CD4-positive, alpha-beta T cell treated with Interleukin-4 for 1 hour (primary cell): ENCODE results near the gene ABHD10.

Source experiments
- DNase-seq, 2 donors: peaks; one replicate each; pipeline ENCODE4 v3.0.0-alpha.2; 2020 to 2022

The ABHD10 gene

DNA sequence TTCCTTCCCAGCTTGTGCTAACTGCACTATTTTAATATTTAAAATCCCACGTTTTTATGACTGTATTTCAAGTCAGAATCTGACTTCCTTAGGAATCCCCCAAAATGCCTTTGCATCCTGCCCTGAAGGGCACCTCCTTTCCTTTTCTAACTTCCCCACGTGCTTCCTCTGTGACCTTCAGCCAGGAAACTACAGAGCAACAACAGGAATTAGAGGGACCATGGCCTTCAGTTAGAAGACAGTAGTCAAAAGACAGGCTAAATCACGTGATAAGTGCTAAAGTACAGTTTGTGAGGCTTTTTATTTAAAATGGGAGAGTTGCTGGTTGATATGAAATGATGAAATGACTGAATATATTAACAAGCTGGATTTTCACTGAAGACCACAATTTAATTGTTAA is 11.8 kb upstream of the ABHD10 start:
- DNase-seq, result no peak

DNA sequence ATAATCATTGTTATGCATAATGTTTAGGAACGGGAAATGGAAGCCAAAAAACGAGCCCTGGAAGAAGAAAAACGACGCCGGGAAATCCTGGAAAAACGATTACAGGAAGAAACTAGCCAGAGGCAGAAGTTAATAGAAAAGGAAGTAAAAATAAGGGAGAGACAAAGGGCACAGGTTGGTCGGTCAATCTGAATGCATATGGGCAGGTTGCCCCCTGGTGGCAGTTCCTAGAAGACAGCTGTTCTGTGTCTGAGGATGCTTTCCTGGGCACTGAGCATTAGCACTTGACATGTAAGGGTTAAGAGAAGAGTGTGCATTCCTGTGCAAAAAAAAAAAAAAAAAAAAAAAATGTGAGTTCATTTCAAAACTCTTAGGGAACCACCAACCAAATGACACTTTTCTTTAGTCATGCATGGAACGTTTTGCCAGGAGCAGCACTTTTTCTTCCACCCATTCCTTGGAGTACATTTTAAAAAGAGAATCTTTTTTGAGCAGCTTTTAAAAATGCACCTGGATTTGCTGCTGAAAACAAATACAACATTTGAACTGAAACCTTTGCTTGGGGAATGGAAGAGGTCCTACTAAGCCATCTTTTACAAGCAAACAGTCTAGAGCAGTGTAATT is 11.1 kb upstream of the ABHD10 start:
- DNase-seq, result peak; percentile 78 to 82

DNA sequence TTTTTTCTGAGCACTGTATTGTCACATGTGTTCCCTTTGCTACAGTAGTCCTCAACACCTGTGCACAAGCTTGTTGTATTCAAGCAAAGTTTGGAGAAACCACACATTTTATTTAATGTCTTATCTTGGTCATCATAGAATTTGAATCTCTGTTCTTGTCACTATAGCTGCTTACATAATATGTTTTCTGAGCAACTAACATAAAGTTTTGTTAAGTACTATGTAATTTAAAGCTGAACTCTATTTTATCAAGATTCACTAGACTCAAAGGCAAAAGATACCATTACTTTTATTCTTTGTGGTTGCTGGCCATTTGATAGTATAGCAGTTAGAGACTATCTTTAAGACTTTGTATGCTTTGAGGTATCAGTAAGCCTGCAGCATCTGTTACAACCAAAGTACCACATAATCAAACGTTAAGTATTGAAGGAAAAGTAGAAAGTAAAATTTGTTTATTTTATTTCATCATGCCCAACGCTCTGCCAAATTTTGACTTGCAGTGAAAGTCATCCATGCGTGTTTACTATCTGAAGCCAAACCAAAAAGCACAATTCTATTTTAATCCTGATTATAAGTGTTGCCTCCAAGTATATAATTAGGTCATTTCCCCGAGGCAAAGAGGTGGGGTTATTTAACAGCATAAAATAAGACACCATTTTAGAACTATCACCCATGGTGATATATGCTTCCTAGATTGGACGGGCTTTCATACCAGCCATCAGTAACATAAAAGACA is 10.3 kb upstream of the ABHD10 start:
- DNase-seq, result no peak

DNA sequence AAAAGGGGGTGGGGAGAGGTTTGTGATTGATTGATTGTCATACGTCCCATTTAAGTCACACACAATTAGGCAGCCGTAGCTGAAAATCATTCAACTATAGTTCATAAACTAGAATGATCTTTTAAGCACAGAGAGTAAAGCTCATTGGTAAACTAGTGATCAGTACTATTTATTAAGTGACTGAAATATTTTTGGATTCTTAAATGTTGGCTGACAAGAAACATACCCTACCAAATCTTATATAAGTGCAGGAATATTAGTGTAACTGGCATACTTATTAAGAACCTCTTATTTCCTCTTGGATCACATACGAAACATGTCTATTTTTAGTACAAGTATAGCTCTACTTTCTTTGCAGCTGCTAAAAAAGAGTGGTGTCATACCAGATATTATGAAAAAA is 8.4 kb upstream of the ABHD10 start:
- no peak for DNase-seq

DNA sequence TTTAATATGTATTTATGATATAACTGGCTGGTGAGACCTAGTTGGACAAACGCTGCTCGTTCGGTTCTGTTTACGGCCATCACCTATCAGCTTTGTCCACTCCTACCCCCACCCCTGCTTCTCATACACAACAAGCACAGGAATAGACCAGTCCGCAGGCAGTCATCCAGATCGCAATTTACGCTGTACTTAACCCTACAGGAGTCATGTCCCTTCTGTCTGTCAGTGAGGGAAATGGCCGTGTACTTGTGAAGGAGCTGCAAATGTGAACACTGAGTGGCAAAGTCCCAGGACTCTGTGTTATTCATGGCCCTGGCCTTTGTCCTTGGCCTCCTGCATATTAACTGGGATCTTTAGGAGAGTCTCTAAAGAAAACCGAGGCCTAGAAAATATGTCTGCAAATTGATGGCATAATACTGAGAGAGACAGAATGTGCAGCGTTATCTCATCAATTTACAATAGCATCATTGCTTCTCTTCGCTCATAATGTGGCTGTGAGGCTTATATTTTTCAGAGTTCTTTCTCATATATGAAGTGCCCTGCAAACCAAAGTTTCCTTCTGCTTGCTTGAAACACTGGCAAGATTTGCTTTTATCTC is 7.2 kb upstream of the ABHD10 start:
- DNase-seq, result no peak

DNA sequence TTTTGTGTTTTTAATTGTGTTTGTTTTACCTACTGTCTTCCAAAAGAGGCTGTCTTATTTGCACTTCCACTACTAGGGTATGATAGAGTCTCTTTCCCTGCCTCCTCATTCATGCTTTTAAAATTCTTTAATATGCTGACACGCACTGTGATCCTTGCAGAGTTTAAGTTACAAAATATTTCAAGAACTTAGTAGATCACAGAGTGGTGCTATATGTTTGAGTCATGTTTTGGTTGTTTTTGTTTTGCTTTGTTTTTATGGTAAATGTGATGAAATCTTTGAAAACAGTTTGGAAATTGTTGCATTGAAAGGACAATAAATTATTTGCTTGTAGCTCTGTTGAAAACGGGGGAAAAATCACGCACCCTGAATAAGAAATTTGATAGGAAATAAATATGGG is 5.9 kb upstream of the ABHD10 start:
- no peak for DNase-seq

DNA sequence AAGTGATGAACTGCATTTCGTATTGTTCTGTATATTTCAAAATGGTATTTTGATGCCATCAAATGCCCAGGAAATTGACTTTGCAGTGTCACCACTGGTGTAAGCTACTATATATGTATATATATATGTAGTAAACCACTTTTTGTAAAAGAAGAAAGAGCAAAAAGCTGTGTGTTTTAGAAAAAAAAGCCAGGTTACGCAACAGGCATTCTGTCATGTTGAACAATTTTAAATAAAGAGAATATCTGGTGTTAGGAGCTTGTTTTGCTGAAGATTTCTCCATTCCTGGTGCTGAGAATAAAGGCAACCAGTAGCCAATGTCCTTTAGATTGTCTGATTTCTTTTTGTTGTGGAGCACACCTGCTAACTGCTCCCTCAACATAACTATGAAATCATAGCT is 3.7 kb upstream of the ABHD10 start:
- DNase-seq, result no peak

DNA sequence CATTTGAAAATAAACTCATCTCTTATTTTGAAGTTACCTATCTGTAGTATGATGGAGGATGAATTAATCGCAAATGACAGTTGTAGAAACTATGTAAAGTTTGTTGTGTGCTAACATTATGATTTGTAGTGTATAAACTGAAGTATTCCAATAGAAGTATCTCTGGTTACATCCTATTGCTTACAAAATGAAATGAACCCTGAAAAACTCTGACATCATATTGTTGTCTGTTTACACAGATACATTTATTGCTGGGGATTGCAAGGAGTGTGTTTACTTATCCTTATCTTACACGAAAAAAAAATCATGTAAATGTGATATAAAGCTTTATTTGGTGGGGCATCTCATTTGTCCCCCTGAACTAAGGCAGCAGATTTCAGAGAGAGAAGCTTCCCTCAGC is 2.6 kb upstream of the ABHD10 start:
- no peak for DNase-seq

DNA sequence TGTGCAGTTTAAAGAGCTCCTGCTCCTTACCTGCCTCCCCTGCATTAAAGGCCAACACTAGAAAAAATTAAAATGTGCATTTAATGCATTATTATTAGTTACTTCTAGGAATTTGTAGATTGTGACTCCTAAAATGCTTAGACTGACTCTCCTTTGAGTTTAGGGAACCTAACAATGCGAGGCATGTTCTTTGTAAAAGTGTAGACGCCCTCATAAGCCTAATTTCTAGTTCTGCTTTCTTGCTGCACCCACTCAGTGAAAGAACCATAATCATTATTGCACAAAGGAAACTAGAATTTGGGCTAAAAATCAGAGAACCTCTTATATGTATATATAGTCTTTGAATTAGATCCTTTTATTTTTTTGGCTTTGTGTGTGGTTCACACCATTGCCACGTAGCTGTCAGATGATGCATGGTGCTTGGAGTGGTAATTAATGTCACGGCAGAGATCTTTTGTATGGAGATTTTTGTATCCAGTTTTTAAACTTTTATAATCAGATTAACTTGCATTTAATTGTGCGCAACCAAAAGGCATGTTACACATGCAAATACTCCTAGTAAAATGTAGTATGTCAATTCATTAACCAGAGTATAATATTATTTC is 710 bp downstream of the ABHD10 start:
- DNase-seq, result no peak

DNA sequence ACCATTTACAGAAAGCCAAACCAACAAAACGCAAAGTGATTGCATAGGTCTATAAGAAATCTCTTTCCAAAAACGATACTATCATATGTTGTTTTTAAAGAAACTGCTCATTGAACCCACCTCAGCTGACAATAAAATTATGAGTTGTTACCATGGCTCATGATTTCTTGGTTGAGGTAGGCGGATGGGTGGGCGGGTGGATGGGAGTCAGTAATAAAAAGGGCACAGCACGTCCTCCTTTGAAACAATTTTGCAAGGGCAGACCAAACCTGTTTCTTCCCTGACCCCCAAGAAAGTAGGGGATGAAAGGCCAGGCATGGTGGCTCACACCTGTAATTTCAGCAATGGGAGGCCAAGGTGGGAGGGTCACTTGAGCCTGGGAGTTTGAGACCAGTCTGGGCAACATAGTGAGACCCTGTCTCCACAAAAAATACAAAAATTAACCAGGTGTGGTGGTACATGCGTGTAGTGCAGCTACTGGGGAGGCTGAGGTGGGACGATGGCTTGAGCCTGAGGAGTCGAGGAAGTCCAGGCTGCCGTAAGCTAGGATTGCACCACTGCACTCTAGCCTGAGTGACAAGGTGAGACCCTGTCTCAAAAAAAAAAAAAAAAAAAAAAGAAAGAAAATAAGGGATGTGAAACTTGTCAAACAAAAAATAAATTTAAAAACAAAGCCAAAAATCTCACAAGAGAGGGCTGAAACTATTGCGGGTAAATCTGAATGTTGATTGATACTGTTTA is 2.1 kb downstream of the ABHD10 start:
- no peak for DNase-seq

DNA sequence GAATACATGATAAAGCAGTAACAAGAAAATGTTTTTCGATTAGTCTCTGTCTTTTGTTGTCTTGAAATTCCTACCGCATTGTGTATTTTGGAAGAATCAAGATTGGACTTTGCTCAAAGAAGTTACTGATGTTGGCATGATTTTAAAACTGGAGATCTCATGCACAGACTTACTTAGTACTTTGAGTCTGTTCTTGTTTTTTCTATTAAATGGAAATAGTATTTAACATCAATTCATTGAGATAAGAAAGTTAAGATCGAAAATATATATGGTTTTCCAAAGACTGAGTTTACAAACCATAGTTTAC is 2.6 kb downstream of the ABHD10 start:
- no peak for DNase-seq

DNA sequence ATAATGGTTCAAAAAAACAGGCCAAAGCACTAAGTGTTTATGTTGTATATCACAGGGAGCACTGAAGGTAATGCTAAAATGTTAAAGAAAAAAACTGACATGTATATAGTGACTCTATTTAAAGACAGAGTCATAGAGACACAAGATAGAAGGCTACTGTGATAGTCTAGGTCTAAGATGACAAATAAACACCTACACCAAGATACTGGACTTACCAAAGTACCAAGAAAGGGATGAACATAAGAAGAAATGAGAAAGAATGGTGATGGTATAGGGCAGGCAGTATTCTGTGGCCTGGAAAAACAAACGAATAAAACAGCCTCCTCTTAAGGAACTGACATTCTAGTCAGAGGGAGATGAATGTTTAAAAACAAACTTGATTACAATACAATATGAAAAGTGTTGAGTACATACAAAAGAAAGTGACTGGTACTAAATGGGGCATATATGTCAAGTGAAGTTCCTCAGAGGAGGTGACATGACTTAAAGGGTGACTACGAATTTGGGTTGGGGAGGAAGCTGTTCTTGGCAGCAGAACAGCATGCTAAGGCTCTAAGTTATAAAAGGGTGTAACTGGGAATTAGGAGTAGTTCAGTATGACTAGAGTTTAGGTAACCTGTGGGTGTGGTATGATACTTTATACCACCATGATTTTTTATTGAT is 5.9 kb downstream of the ABHD10 start:
- no peak for DNase-seq

DNA sequence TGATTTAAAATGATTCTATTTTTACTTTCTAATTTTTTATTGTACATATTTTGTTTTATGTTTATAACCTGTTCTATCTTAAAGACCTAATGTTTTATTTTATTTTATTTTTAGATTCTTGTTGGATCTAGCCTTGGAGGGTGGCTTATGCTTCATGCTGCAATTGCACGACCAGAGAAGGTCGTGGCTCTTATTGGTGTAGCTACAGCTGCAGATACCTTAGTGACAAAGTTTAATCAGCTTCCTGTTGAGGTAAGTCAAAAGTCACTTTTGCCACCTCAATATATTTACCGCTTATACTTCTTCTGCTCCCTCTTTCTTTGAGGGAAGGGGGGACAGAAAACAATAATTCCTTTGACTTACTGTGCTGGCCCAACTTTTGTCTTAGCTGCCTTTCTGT is 8.0 kb downstream of the ABHD10 start:
- no peak for DNase-seq

DNA sequence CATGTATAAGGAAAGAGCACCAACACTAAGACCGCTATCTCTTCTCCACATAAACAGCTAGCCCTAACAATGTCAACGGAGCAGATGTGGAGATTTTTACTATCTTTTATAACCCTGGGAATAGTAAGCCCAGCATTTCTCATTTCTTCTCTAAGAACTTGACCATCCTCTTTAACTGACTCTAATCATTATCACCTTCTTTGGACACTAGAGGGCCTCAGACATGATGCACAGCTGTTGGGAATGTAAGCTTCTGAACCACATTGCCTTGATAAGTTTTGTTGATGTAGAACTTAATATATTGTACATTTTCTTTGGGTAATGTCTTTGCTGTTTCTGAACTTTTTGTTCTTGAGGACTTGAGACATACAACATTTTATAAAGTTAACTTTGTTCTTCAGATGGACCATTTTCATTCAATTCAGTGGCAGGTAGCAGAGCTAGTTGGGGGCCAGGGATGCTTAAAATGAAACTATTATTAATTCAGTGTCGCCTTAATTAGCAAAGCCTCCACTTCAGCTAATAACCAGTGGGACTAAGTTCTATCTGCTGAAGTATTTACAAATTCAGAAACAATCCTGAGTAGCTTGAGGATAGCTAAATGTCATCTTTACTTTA is 10.3 kb downstream of the ABHD10 start:
- DNase-seq, result peak in 1 of 2 donors; percentile 55

DNA sequence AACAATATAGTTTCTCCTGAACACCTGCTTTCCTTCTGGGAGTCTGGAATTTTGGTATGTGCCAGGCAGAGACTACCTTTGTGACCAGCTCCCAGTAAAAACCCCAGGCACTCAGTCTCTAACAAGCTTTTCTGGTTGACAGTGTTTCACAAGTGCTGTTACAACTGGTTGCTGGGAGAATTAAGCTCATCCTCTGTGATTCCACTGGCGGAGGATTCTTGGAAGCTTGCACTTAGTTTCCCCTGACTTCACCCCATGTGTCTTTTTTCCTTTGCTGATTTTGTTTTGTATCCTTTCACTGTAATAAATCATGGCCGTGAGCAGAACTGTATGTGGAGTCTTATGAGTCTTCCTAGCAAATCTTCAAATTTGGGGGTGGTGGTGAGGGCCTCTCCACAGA is 14.2 kb downstream of the ABHD10 start:
- DNase-seq, result no peak

DNA sequence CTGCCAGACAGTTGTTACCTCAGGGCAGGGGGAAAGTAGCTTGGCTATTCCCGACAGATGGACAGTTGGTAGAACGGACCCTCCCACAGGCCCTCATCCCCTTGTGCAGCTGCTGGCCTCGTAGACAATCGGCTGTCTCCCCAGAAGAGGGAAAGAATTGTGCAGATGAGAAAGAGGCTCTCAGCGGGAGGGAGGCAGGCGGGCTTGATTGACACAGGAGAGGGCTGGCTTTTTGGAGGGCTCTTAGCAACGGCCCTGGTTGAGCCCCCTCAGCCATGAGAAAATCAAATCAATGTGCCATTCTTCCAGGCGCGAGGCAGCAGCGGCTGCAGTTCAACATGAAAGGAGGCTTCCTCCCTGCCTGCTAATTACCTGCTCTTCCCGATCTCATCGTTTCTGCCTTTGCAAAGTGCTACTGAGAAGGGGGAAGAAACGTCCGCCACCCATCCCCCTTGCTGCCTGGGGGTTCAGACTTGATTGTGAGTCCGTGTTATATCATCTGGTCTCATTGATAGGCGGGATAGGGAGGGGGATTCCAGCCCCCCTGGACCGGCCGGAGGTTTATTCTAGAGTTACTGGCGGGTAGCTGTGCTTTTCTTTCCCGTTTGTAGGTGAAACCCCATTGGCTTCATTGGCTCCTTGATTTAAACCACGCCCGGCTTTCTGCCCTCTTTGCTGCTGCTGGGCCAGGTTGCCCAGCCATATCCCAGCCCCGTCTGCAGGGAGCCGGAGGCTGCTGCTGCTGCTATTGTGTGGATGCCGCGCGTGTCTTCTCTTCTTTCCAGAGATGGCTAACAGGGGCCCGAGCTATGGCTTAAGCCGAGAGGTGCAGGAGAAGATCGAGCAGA is 20.0 kb downstream of the ABHD10 start, which contains the start of gene TAGLN3:
TAGLN3 (plus strand) TSS at position 287 of the 848 bp plus-strand sequence; CDS start at position 788, 501 bp downstream.
- no peak for DNase-seq

DNA sequence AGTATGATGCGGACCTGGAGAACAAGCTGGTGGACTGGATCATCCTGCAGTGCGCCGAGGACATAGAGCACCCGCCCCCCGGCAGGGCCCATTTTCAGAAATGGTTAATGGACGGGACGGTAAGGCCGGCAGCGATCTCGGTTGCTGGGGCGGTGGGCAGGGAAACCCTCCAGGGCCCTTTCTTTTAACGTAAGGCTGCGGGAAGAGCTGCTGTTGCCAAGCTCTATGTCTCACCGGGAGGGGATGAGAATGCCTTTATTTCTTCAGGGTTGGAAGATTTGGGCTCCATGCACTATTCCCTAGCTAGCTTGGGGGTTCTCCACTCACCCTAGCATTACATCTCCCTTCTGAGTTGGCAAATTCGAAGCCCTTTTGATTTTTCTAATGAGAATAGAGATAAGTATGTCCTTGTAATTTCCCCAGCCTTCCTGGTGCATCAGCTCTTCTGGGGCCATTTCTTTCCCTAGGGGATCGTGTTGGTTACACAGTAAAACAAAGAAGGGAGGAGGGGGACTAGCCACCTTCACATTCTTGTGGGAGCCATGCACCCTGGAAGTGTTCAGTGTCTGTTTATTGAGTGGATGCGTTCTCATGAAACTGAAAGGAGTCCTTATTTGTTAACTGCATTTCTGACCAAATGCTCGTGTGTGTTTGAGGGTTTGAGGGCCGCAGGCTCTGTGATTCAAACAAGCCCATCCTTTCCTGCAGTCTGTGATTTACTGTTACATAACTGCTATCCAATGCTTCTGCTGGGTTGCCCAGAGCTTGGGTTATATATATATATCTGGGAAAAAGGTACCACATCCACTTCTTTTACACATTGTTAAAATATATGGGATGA is 20.9 kb downstream of the ABHD10 start:
- no peak for DNase-seq

DNA sequence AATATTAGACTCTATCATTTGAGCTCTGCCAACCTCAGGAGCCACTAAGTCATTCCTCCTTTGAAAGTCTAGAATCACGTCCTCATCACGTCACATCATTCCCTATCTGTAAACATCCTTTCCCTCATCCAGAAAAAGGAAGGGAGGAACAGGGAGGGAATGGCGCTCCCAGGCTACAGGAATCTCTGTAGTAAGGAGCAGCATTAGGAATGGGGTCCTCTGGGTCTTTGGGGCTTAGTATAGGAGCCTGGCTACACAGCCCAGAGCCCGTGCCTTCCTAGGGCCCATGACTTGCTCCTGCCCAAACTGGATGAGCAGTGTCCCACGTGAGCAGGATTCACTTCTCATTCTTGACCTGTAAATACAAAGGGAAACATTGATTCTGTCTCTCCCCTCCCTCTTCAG is 21.5 kb downstream of the ABHD10 start:
- DNase-seq, result no peak

DNA sequence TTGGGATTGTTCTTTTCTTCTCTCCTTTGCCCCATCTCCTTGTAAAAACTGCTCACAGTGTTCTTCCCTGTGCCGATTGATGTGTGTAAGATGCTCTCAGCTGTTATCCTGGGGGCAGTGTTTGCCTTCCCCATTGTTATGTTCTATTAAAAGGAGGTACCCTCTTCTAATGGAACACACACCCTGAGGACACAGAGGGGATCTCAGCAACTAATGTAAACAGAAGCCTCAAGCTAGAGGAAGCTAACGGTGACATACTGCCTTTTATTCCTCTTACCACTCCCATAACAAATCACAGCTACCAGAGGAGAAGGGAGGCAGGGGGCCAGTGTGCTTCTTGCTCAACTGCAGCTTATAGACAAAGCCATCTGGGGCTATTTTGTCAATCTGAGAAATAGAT is 22.1 kb downstream of the ABHD10 start:
- DNase-seq, result no peak

DNA sequence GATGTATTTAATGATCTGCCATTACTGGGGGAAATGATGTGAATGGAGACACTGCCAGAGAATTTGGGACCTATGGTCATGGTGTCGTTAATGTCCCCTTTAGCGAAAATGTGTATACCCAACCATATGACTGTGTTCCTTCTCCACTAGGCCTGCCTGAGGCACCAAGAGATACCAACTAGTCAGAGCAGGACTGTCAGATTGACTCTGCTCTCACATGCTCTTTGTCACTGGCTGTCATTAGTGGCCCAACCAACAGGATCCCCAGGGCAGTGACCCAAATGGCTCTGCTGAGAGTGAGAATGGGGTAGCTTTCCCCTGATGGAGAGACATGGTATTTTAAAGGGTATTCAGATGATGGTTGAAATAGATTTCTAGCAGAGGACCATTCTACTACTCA is 22.7 kb downstream of the ABHD10 start:
- DNase-seq, result no peak
